Measurements from ENCODE around the gene SLC6A19. TPM values are rescaled to one million over a fixed set of nuclear protein-coding genes. Genes with fewer than 3 reads are reported as not detected.
"Not testable (repeated sequence)": the region's sequence is repeated elsewhere in the genome, so short reads cannot be mapped to it uniquely, and the experiment has no call there.

The SLC6A19 gene
- not detected in 2 replicates for total RNA-seq (2014; rRNA removed; shearing (Covaris generic))

- Histone ChIP-seq H3K27me3 (no peaks in the 10 kb centered on the region), H3K9me3 (replicated peaks) (no peaks in the 10 kb centered on the region), H3K36me3 (no peaks in the 10 kb centered on the region), H3K4me1 (peaks cover 9% of the 10 kb centered on the region; the same call in 1 of the 2 replicates), H3K4me3 (no peak within 1 kb of the TSS), H3K27ac (no peak within 1 kb of the TSS)
- no peak for DNase-seq
Observed at GRCh38 chr5:1201327-1202025, at the start of gene SLC6A19. Gene SLC6A19, plus strand, starts transcription at chr5:1201595. Its CDS starts 56 bp downstream, at chr5:1201651.

GRCh38 chr5:1152156-1152555 lies 49.2 kb upstream of the SLC6A19 start:
- Histone ChIP-seq H3K27ac (peak overlapping the region; percentile 80), H3K36me3 (no peaks in the 10 kb centered on the region), H3K4me1 (peaks cover 24% of the 10 kb centered on the region), H3K27me3 (no peaks in the 10 kb centered on the region), H3K9me3 (replicated peaks) (no peaks in the 10 kb centered on the region), H3K4me3 (peak overlapping the region; percentile 56)
- peak; percentile 41 to 52 for DNase-seq

GRCh38 chr5:1152771-1153282 lies 48.6 kb upstream of the SLC6A19 start:
- peak; percentile 81 to 83 for DNase-seq
- H3K27me3 ChIP-seq = no peaks in the 10 kb centered on the region
- no peaks in the 10 kb centered on the region for H3K9me3 ChIP-seq (replicated peaks)
- H3K27ac ChIP-seq = peak overlapping the region; percentile 80
- H3K4me1 ChIP-seq = peaks cover 24% of the 10 kb centered on the region
- H3K4me3 ChIP-seq = no peak overlapping the region
- no peaks in the 10 kb centered on the region for H3K36me3 ChIP-seq

GRCh38 chr5:1153428-1153827 lies 48.0 kb upstream of the SLC6A19 start:
- Histone ChIP-seq H3K27me3 (no peaks in the 10 kb centered on the region), H3K4me3 (no peak overlapping the region), H3K9me3 (replicated peaks) (no peaks in the 10 kb centered on the region), H3K4me1 (peaks cover 24% of the 10 kb centered on the region), H3K36me3 (no peaks in the 10 kb centered on the region), H3K27ac (peak overlapping the region; percentile 80)
- peak; percentile 38 to 44 for DNase-seq

- Histone ChIP-seq H3K27me3 (no peaks in the 10 kb centered on the region), H3K4me3 (no peak overlapping the region), H3K4me1 (peaks cover 24% of the 10 kb centered on the region)
Observed at GRCh38 chr5:1155191-1156032, 46.0 kb upstream of the SLC6A19 start.

DNA sequence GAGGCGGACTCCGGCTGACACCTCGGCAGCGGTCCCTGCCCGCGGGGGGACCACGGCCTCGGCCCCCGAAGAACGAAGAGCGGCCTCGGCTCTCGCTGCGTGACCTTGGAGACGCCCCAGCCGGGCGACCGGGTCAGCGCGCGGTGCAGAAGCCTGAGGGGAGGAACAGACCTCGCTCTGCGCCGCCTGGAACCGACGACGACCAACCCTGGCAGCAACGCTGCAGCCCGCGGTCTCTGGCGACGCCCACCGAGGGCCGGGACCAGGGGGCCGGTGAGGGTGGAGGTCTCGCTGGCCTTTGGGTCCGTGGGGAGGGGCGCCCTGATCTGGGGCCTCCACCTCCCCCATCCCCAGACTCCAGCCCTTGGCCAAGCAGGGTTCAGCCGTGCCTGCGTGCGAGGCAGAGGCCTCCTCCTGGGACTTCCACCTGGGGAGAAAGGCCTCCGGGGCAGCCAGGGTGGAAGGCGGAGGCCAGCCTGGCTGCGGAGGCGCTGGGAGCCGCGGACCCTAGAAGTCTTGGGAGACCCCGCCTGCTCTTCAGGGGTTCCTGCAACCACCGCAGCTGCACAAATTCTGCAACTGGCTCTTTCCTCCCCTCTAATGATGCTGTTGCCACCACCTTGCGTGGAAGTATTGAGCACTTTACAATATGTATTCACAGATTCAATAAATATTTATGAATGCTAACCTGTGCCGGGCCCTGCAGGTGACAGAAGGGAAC lies 45.2 kb upstream of the SLC6A19 start:
- Histone ChIP-seq H3K4me3 (no peak overlapping the region), H3K27ac (no peak overlapping the region), H3K9me3 (replicated peaks) (no peaks in the 10 kb centered on the region), H3K4me1 (peaks cover 20% of the 10 kb centered on the region), H3K36me3 (no peaks in the 10 kb centered on the region), H3K27me3 (no peaks in the 10 kb centered on the region)
- DNase-seq = no peak

More at GRCh38 chr5:1155191-1156032, 46.0 kb upstream of the SLC6A19 start:
- H3K9me3 ChIP-seq (replicated peaks) = no peaks in the 10 kb centered on the region
- DNase-seq = no peak
- no peak overlapping the region for H3K27ac ChIP-seq
- no peaks in the 10 kb centered on the region for H3K36me3 ChIP-seq

GRCh38 chr5:1156754-1157460 lies 44.5 kb upstream of the SLC6A19 start:
- DNase-seq = no peak
- H3K9me3 ChIP-seq (replicated peaks) = no peaks in the 10 kb centered on the region
- no peaks in the 10 kb centered on the region for H3K27me3 ChIP-seq
- H3K36me3 ChIP-seq = no peaks in the 10 kb centered on the region
- H3K4me1 ChIP-seq = peaks cover 24% of the 10 kb centered on the region
- H3K27ac ChIP-seq = no peak overlapping the region
- H3K4me3 ChIP-seq = no peak overlapping the region

DNA sequence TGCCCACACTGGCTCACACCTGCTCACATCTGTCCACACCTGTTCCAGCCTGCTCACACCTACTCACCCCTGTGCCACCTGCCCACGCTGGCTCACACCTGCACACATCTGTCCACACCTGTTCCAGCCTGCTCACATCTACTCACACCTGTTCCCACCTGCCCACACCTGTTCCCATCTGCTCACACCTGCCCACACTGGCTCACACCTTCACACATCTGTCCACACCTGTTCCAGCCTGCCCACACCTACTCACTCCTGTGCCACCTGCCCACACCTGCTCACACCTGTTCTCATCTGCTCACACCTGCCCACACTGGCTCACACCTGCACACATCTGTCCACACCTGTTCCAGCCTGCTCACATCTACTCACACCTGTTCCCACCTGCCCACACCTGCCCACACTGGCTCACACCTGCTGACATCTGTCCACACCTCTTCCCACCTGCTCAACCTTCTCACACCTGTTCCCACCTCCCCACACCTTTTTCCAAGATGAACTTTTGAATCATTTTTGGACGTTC lies 43.9 kb upstream of the SLC6A19 start:
- peaks cover 22% of the 10 kb centered on the region for H3K4me1 ChIP-seq
- H3K27ac ChIP-seq; H3K27me3 ChIP-seq; DNase-seq; H3K36me3 ChIP-seq; H3K4me3 ChIP-seq; H3K9me3 ChIP-seq (replicated peaks): not testable (repeated sequence)

GRCh38 chr5:1158647-1159340 lies 42.6 kb upstream of the SLC6A19 start:
- no peaks in the 10 kb centered on the region for H3K27me3 ChIP-seq
- H3K27ac ChIP-seq = no peak overlapping the region
- no peaks in the 10 kb centered on the region for H3K36me3 ChIP-seq
- no peaks in the 10 kb centered on the region for H3K9me3 ChIP-seq (replicated peaks)
- H3K4me3 ChIP-seq = no peak overlapping the region
- DNase-seq = no peak
- H3K4me1 ChIP-seq = peaks cover 12% of the 10 kb centered on the region

DNA sequence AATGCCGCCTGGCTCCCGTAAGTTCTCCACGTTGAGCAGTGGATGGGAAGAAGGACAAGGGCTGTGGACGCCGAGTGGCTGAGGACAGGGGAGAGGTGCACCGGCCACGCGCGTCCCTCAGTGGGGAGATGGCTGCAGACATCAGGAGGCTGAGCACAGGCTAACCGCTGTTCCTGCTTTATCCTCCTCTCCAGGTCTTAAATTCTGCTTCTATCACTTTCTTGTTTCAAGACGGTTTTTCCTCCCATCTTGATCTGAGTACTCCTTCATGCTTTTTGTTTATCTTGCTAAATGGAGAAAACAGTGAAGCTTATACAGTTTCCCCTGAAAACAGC lies 42.1 kb upstream of the SLC6A19 start:
- Histone ChIP-seq H3K27ac (no peak overlapping the region), H3K9me3 (replicated peaks) (no peaks in the 10 kb centered on the region), H3K27me3 (no peaks in the 10 kb centered on the region), H3K4me1 (peaks cover 9% of the 10 kb centered on the region), H3K4me3 (no peak overlapping the region), H3K36me3 (no peaks in the 10 kb centered on the region)
- no peak for DNase-seq

DNA sequence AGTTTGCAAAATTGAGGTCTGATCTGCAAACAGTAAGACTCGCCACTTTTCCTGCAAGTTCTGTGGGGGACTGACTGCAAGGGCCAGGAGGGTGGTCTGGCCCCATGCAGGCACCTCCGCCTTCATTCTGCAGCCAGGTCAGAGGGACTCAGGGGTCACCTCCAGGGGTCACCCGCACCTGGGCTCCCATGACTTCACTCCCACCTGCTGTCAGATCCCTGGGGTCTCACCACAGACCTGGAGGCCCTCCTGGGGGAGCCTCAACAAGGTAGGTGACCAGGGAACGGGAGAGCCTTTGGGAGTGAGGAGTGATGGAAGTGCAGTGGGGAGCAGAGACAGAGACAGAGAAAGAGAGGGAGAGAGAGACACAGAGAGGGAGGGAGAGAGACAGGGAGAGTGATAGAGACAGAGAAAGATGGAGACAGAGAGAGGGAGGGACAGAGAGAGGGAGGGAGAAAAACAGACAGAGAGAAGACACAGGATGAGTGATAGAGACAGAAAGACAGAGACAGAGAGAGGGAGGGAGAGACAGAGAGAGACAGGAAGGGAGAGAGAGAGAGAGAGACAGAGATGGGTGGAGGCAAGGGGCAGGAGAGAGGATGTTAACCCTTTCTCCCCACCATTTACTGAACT lies 41.5 kb upstream of the SLC6A19 start:
- H3K9me3 ChIP-seq (replicated peaks) = no peaks in the 10 kb centered on the region
- no peak overlapping the region for H3K27ac ChIP-seq
- H3K27me3 ChIP-seq = no peaks in the 10 kb centered on the region
- no peak for DNase-seq
- no peak overlapping the region for H3K4me3 ChIP-seq
- peaks cover 9% of the 10 kb centered on the region for H3K4me1 ChIP-seq
- H3K36me3 ChIP-seq = no peaks in the 10 kb centered on the region

- H3K27ac ChIP-seq = peak overlapping the region; percentile 20; the same call in 1 of the 2 replicates
- no peaks in the 10 kb centered on the region for H3K36me3 ChIP-seq
- no peak overlapping the region for H3K4me3 ChIP-seq
- H3K9me3 ChIP-seq (replicated peaks) = no peaks in the 10 kb centered on the region
- peaks cover 9% of the 10 kb centered on the region for H3K4me1 ChIP-seq
- no peaks in the 10 kb centered on the region for H3K27me3 ChIP-seq
- peak; percentile 35 to 44 for DNase-seq
Observed at GRCh38 chr5:1161108-1161832, 40.1 kb upstream of the SLC6A19 start.

- no peaks in the 10 kb centered on the region for H3K9me3 ChIP-seq (replicated peaks)
- DNase-seq = peak; percentile 37 to 47
- peak overlapping the region; percentile 20; the same call in 1 of the 2 replicates for H3K27ac ChIP-seq
- no peaks in the 10 kb centered on the region for H3K27me3 ChIP-seq
- no peaks in the 10 kb centered on the region for H3K36me3 ChIP-seq
- H3K4me1 ChIP-seq = peaks cover 9% of the 10 kb centered on the region
- no peak overlapping the region for H3K4me3 ChIP-seq
Observed at GRCh38 chr5:1161833-1162229, 39.6 kb upstream of the SLC6A19 start.

Measured in SJCRH30 (cell line).